CMK (cell line): Measurements from ENCODE around the gene WFS1.

Source experiments
- DNase-seq: peaks from one replicate; pipeline ENCODE4 v3.0.0-alpha.2; 2010; ENCODE audit warnings: low read depth

Gene WFS1

GRCh38 chr4:6338951-6339817 is 69.5 kb downstream of the WFS1 start:
- no peak for DNase-seq

GRCh38 chr4:6339818-6340445 is 70.3 kb downstream of the WFS1 start:
- DNase-seq, result no peak

GRCh38 chr4:6340446-6341015 is 70.9 kb downstream of the WFS1 start:
- no peak for DNase-seq

GRCh38 chr4:6341696-6342095 is 72.0 kb downstream of the WFS1 start:
- DNase-seq, result no peak

- no peak for DNase-seq
Measured at GRCh38 chr4:6342530-6343293, 73.1 kb downstream of the WFS1 start.

- no peak for DNase-seq
Measured at GRCh38 chr4:6343939-6344408, 74.3 kb downstream of the WFS1 start.

- DNase-seq, result no peak
Measured at GRCh38 chr4:6345096-6345830, 75.6 kb downstream of the WFS1 start.

- DNase-seq, result no peak
Measured at GRCh38 chr4:6345866-6346265, 76.2 kb downstream of the WFS1 start.

GRCh38 chr4:6346373-6347110 is 76.9 kb downstream of the WFS1 start:
- no peak for DNase-seq

- DNase-seq, result no peak
Measured at GRCh38 chr4:6347511-6348045, 77.9 kb downstream of the WFS1 start.

- DNase-seq, result no peak
Measured at GRCh38 chr4:6348408-6348807, 78.8 kb downstream of the WFS1 start.

- no peak for DNase-seq
Measured at GRCh38 chr4:6349896-6350603, 80.4 kb downstream of the WFS1 start.

GRCh38 chr4:6350646-6351045 is 81.0 kb downstream of the WFS1 start:
- no peak for DNase-seq

GRCh38 chr4:6351246-6352000 is 81.8 kb downstream of the WFS1 start:
- no peak for DNase-seq

- no peak for DNase-seq
Measured at GRCh38 chr4:6352031-6352692, 82.5 kb downstream of the WFS1 start.
